Measurements from ENCODE around the gene ATG14.
"Not testable (repeated sequence)": the region's sequence is repeated elsewhere in the genome, so short reads cannot be mapped to it uniquely, and the experiment has no call there.

ATG14 gene

GRCh38 chr14:55411426-55412389, at the start of gene ATG14:
Gene ATG14 (minus strand): TSS chr14:55411830. CDS start chr14:55411822, 8 bp downstream.
- peak within 1 kb of the TSS; percentile 95 for H3K4me3 ChIP-seq (ENCODE audit: low read depth, low read length)
- no peaks in the 10 kb centered on the region for H3K36me3 ChIP-seq (ENCODE audit: control insufficient read depth, insufficient read depth, low read length)
- H3K9me3 ChIP-seq (ENCODE audit: control insufficient read depth, low read length), result no peaks in the 10 kb centered on the region
- peak within 1 kb of the TSS; percentile 99 for H2AFZ ChIP-seq
- TF ChIP-seq CTCF (IDR thresholded peaks at IDR 0.05), result no peak
- H3K9ac ChIP-seq, result peak within 1 kb of the TSS; percentile 82
- peaks cover 26% of the 10 kb centered on the region for H3K79me2 ChIP-seq
- peaks cover 10% of the 10 kb centered on the region for H3K4me1 ChIP-seq
- peak within 1 kb of the TSS; percentile 95 for H3K4me2 ChIP-seq (ENCODE audit: low read length)
- H3K27me3 ChIP-seq (ENCODE audit: control insufficient read depth, insufficient read depth, low read length), result no peaks in the 10 kb centered on the region
- H3K27ac ChIP-seq, result peak within 1 kb of the TSS; percentile 75

- H3K4me3 ChIP-seq (ENCODE audit: low read depth, low read length), result no peak overlapping the region
- no peaks in the 10 kb centered on the region for H3K4me1 ChIP-seq
- H3K79me2 ChIP-seq, result no peaks in the 10 kb centered on the region
- H3K36me3 ChIP-seq (ENCODE audit: control insufficient read depth, insufficient read depth, low read length), result no peaks in the 10 kb centered on the region
- no peak for TF ChIP-seq CTCF (IDR thresholded peaks at IDR 0.05)
- no peak overlapping the region for H3K27ac ChIP-seq
- no peak overlapping the region for H3K9ac ChIP-seq
- no peak overlapping the region for H2AFZ ChIP-seq
- H3K4me2 ChIP-seq (ENCODE audit: low read length), result no peak overlapping the region
- no peaks in the 10 kb centered on the region for H3K27me3 ChIP-seq (ENCODE audit: control insufficient read depth, insufficient read depth, low read length)
- H3K9me3 ChIP-seq (ENCODE audit: control insufficient read depth, low read length), result no peaks in the 10 kb centered on the region
These were observed 47.3 kb upstream of the ATG14 start for GRCh38 chr14:55458800-55459515.

GRCh38 chr14:55457496-55457895, 45.9 kb upstream of the ATG14 start:
- H3K79me2 ChIP-seq, result no peaks in the 10 kb centered on the region
- H3K36me3 ChIP-seq (ENCODE audit: control insufficient read depth, insufficient read depth, low read length), result no peaks in the 10 kb centered on the region
- H2AFZ ChIP-seq, result no peak overlapping the region
- H3K27ac ChIP-seq, result no peak overlapping the region
- no peaks in the 10 kb centered on the region for H3K9me3 ChIP-seq (ENCODE audit: control insufficient read depth, low read length)
- TF ChIP-seq CTCF (IDR thresholded peaks at IDR 0.05), result no peak
- no peak overlapping the region for H3K4me2 ChIP-seq (ENCODE audit: low read length)
- no peak overlapping the region for H3K4me3 ChIP-seq (ENCODE audit: low read depth, low read length)
- no peak overlapping the region for H3K9ac ChIP-seq
- H3K27me3 ChIP-seq (ENCODE audit: control insufficient read depth, insufficient read depth, low read length), result no peaks in the 10 kb centered on the region
- no peaks in the 10 kb centered on the region for H3K4me1 ChIP-seq

- not testable (repeated sequence) for H3K27me3 ChIP-seq (ENCODE audit: control insufficient read depth, insufficient read depth, low read length); H3K4me1 ChIP-seq; H3K4me3 ChIP-seq (ENCODE audit: low read depth, low read length); H3K9me3 ChIP-seq (ENCODE audit: control insufficient read depth, low read length); H3K27ac ChIP-seq; H3K4me2 ChIP-seq (ENCODE audit: low read length); H3K79me2 ChIP-seq; H2AFZ ChIP-seq; H3K9ac ChIP-seq; H3K36me3 ChIP-seq (ENCODE audit: control insufficient read depth, insufficient read depth, low read length)
These were observed 44.8 kb upstream of the ATG14 start for GRCh38 chr14:55456411-55456810.

GRCh38 chr14:55454264-55455002, 42.8 kb upstream of the ATG14 start:
- Histone ChIP-seq H3K4me3 (ENCODE audit: low read depth, low read length) (no peak overlapping the region), H3K4me1 (no peaks in the 10 kb centered on the region), H3K4me2 (ENCODE audit: low read length) (no peak overlapping the region), H3K27ac (no peak overlapping the region), H3K36me3 (ENCODE audit: control insufficient read depth, insufficient read depth, low read length) (no peaks in the 10 kb centered on the region), H3K27me3 (ENCODE audit: control insufficient read depth, insufficient read depth, low read length) (no peaks in the 10 kb centered on the region), H3K79me2 (no peaks in the 10 kb centered on the region), H3K9me3 (ENCODE audit: control insufficient read depth, low read length) (no peaks in the 10 kb centered on the region), H2AFZ (peak overlapping the region; percentile 17), H3K9ac (no peak overlapping the region)
- no peak for TF ChIP-seq CTCF (IDR thresholded peaks at IDR 0.05)
